Neuronal stem cell (in vitro differentiated cells): Measurements from ENCODE around the gene ZBTB5.

Experiments used
- DNase-seq: peaks from one replicate; pipeline ENCODE4 v3.0.0-alpha.2; 2013; ENCODE audit warnings: low spot score
- H2AFZ ChIP-seq: one replicate; pipeline ENCODE4 v1.6.1; 2013; ENCODE audit warnings: mild to moderate bottlenecking, low read length, inconsistent platforms
- H2AK5ac ChIP-seq: 2 replicates; pipeline ENCODE4 v1.6.1; 2013; ENCODE audit warnings: low read depth, mild to moderate bottlenecking, inconsistent platforms, low read length, moderate library complexity, mixed read lengths
- H2BK120ac ChIP-seq: 2 replicates; pipeline ENCODE4 v1.6.1; 2013; ENCODE audit warnings: low read depth, mild to moderate bottlenecking, inconsistent platforms, low read length, moderate library complexity, mixed read lengths
- H2BK12ac ChIP-seq: one replicate; pipeline ENCODE4 v1.6.1; 2013; ENCODE audit warnings: low read length, inconsistent platforms
- H2BK15ac ChIP-seq: 2 replicates; pipeline ENCODE4 v1.6.1; 2013; ENCODE audit warnings: mild to moderate bottlenecking, low read length, inconsistent platforms, mixed read lengths
- H2BK5ac ChIP-seq: one replicate; pipeline ENCODE4 v1.6.1; 2013; ENCODE audit warnings: inconsistent platforms, mild to moderate bottlenecking, low read length, moderate library complexity
- H3K14ac ChIP-seq: one replicate; pipeline ENCODE4 v1.6.1; 2013; ENCODE audit warnings: low read length, inconsistent platforms
- H3K18ac ChIP-seq: 2 replicates; pipeline ENCODE4 v1.6.1; 2013; ENCODE audit warnings: low read length, inconsistent platforms
- H3K23ac ChIP-seq: 2 replicates; pipeline ENCODE4 v1.6.1; 2013; ENCODE audit warnings: low read depth, mild to moderate bottlenecking, mixed read lengths, low read length, inconsistent platforms; ENCODE audit not compliant: poor library complexity
- H3K27ac ChIP-seq: replicated peaks from 3 replicates; pipeline ENCODE4 v1.5.1; 2013; ENCODE audit warnings: low read length, inconsistent platforms
- H3K27me3 ChIP-seq, 3 experiments: 2 replicates each; pipeline ENCODE4 v1.6.1; 2013; ENCODE audit warnings: low read length in 3 of 3, mild to moderate bottlenecking in 2 of 3, inconsistent platforms in 1 of 3, low read depth in 1 of 3, mixed read lengths in 1 of 3, moderate library complexity in 1 of 3; ENCODE audit not compliant: control insufficient read depth in 3 of 3, insufficient read depth in 3 of 3
- H3K36me3 ChIP-seq, 2 donors: replicated peaks in 1 of 2; 2 replicates each; pipeline ENCODE4 v1.6.1; 2013; ENCODE audit warnings: low read length in 2 of 2; ENCODE audit not compliant: control insufficient read depth in 2 of 2, insufficient read depth in 2 of 2
- H3K4ac ChIP-seq: 2 replicates; pipeline ENCODE4 v1.6.1; 2013; ENCODE audit warnings: inconsistent platforms, mild to moderate bottlenecking, low read length, moderate library complexity
- H3K4me1 ChIP-seq, 2 donors: 1 replicate in 1 of 2; 2 replicates in 1 of 2; pipeline ENCODE4 v1.6.1; 2013; ENCODE audit warnings: low read length in 2 of 2, low read depth in 1 of 2; ENCODE audit not compliant: control insufficient read depth in 2 of 2, insufficient read depth in 1 of 2
- H3K4me2 ChIP-seq: one replicate; pipeline ENCODE4 v1.6.1; 2013; ENCODE audit warnings: mild to moderate bottlenecking, low read length, inconsistent platforms; ENCODE audit not compliant: insufficient read depth, poor library complexity, severe bottlenecking
- H3K4me3 ChIP-seq, 2 donors: 2 replicates each; pipeline ENCODE4 v1.5.1; 2013; ENCODE audit warnings: low read length in 2 of 2, mild to moderate bottlenecking in 2 of 2, inconsistent platforms in 1 of 2, moderate library complexity in 1 of 2
- H3K79me1 ChIP-seq: one replicate; pipeline ENCODE4 v1.6.1; 2013; ENCODE audit warnings: low read depth, mild to moderate bottlenecking, inconsistent platforms, low read length, moderate library complexity
- H3K9ac ChIP-seq: one replicate; pipeline ENCODE4 v1.6.1; 2013; ENCODE audit warnings: mild to moderate bottlenecking, low read depth, low read length, inconsistent platforms; ENCODE audit not compliant: poor library complexity
- H3K9me3 ChIP-seq, 2 donors: replicated peaks in 1 of 2; 2 replicates each; pipeline versions ENCODE3 to v1.6.1; 2013; ENCODE audit warnings: low read length in 2 of 2, mild to moderate bottlenecking in 2 of 2, inconsistent platforms in 1 of 2, low read depth in 1 of 2, mixed read lengths in 1 of 2, moderate library complexity in 1 of 2; ENCODE audit not compliant: control insufficient read depth in 2 of 2, insufficient read depth in 1 of 2
- H4K8ac ChIP-seq: one replicate; pipeline ENCODE4 v1.6.1; 2013; ENCODE audit warnings: low read depth, mild to moderate bottlenecking, inconsistent platforms, low read length, moderate library complexity
- H4K91ac ChIP-seq: one replicate; pipeline ENCODE4 v1.6.1; 2013; ENCODE audit warnings: low read length, low read depth, mild to moderate bottlenecking, inconsistent platforms; ENCODE audit not compliant: poor library complexity
- WGBS, 2 donors: extraction: QIAGEN DNeasy Blood & Tissue Kit; methylation state at CpG; one replicate each; pipeline ENCODE4 v1.1.7; 2013; ENCODE audit warnings: missing lambda C conversion rate in 2 of 2, mixed read lengths in 1 of 2; ENCODE audit not compliant: insufficient read length in 2 of 2, insufficient replicate concordance in 1 of 2; ENCODE audit errors: extremely low coverage in 2 of 2; 5-methylcytosine and 5-hydroxymethylcytosine counted together

The ZBTB5 gene

DNA sequence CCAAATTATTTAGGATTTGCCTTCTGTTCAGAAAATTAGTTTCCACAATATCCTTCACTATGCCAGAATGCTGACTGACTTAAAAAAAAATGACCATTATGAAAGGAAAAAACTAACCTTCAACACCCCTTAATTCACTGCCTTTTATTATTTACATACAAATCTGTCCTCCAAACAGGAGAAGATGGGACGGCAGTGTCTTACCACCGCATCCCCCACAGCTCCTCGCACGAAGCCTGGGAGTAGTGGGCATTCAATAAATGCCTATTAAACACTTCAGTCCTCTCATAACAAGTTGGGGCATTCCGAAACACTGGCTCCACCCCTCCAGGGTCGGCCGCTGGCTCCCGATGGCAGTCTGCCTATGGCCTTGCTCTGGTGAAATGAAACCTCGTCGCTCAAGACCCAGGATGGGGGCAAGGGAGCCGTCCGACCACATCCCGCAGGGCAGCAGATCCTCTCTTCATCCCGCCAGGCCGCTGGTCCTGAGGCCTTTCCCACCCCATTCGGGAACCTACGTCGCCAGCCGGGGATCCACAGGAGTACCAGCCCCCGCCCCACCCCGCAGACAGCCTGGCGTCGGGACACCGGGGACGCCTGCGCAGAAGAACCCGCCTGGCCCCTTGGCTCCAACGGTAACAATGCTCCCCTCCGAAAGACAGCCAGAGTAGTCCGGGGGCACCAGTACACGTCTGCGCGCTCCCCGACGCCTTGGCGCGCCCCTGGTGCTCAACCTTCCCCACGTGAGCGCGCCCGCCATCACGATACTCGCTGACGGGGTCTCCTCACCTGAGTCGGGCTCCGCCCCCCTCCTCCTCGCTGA is 613 bp downstream of the ZBTB5 start:
- Histone ChIP-seq H2AK5ac (peak overlapping the region; percentile 71), H3K23ac (peak overlapping the region; percentile 92), H4K91ac (no peak overlapping the region), H4K8ac (no peak overlapping the region), H3K9me3 (no peaks in the 10 kb centered on the region), H3K18ac (peak overlapping the region; percentile 93), H2BK120ac (peak overlapping the region; percentile 83), H3K9ac (peak overlapping the region; percentile 96), H2BK5ac (peak overlapping the region; percentile 97), H2BK15ac (no peak overlapping the region), H3K27ac (peak overlapping the region; percentile 98), H3K14ac (no peak overlapping the region), H3K36me3 (peaks cover 0 to 24% of the 10 kb centered on the region in 2 donors), H2BK12ac (no peak overlapping the region), H3K4me1 (peaks cover 6 to 9% of the 10 kb centered on the region in 2 donors), H3K27me3 (no peaks in the 10 kb centered on the region), H3K4ac (no peak overlapping the region), H3K4me2 (peak overlapping the region; percentile 71), H3K4me3 (peak overlapping the region; percentile 78 to 86), H2AFZ (peak overlapping the region; percentile 93), H3K79me1 (peaks cover 5% of the 10 kb centered on the region)
- no CpG with 5 or more reads among the region's 47 CpGs for WGBS, 2 donors
- no peak for DNase-seq

DNA sequence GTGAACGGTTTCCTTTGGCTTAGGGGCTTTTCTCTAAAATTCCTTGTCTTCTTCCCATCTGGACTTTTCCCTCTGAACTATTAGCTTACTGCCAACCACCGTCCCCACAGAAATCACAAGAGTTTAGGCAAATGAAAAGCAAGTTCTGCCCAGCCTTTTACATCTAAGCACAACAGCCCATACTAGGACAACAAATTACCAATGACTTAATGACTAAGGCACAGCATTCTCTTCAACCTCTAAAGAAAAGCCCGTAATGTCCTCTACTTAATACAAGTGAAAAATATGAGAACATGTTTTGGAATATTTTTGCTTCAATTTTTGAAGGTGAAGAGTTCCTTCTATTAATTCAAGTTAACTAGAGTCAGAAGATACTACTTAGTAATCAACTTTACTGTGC is 1.2 kb downstream of the ZBTB5 start:
- Histone ChIP-seq H3K4me2 (peak overlapping the region; percentile 44), H2AFZ (no peak overlapping the region), H3K9me3 (no peaks in the 10 kb centered on the region), H4K8ac (no peak overlapping the region), H3K9ac (no peak overlapping the region), H3K79me1 (peaks cover 5% of the 10 kb centered on the region), H3K18ac (no peak overlapping the region), H2BK5ac (no peak overlapping the region), H3K4me3 (peak overlapping the region; percentile 70 to 78), H2BK12ac (no peak overlapping the region), H3K14ac (no peak overlapping the region), H3K23ac (no peak overlapping the region), H2AK5ac (no peak overlapping the region), H3K27me3 (no peaks in the 10 kb centered on the region), H3K4ac (no peak overlapping the region), H2BK15ac (no peak overlapping the region), H4K91ac (no peak overlapping the region), H3K36me3 (peaks cover 0 to 26% of the 10 kb centered on the region in 2 donors), H3K27ac (no peak overlapping the region), H2BK120ac (no peak overlapping the region), H3K4me1 (peaks cover 6 to 9% of the 10 kb centered on the region in 2 donors)
- no CpG with 5 or more reads among the region's 3 CpGs for WGBS, 2 donors
- DNase-seq, result no peak

DNA sequence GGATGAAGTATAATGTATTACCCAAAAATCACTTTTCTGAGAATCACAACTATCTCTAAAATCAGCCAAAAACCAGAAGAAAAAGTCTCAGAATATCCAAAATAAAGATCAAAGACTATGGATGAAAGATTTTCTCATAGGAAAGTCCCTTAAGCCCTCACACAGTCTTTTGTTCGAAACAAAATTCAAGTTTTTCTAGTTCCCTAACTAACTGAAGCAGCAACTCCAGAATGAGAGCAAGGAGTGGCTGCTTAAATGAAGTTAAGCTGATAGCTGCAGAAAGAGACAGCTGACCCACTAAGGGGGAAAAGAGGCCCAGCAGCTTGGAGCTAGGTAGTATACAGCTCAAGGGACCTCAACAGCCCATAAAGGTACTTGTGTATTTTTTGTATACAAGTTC is 8.4 kb downstream of the ZBTB5 start:
- no peak overlapping the region for H3K23ac ChIP-seq
- no peak overlapping the region for H2BK12ac ChIP-seq
- H2BK120ac ChIP-seq, result no peak overlapping the region
- peaks cover 0 to 2% of the 10 kb centered on the region in 2 donors for H3K4me1 ChIP-seq
- no peak overlapping the region for H3K18ac ChIP-seq
- H3K4me2 ChIP-seq, result no peak overlapping the region
- DNase-seq, result no peak
- no CpG with 5 or more reads among the region's 1 CpG for WGBS, 2 donors
- H3K9me3 ChIP-seq, result peaks cover 9 to 21% of the 10 kb centered on the region in 2 donors
- no peak overlapping the region for H2BK5ac ChIP-seq
- H3K4me3 ChIP-seq, result no peak overlapping the region
- H3K27ac ChIP-seq, result no peak overlapping the region
- no peak overlapping the region for H3K4ac ChIP-seq
- no peak overlapping the region for H4K91ac ChIP-seq
- no peak overlapping the region for H4K8ac ChIP-seq
- peaks cover 10 to 60% of the 10 kb centered on the region in 2 donors for H3K36me3 ChIP-seq
- H3K27me3 ChIP-seq, result no peaks in the 10 kb centered on the region
- H2AK5ac ChIP-seq, result no peak overlapping the region
- peaks cover 12% of the 10 kb centered on the region for H3K79me1 ChIP-seq
- no peak overlapping the region for H3K9ac ChIP-seq
- no peak overlapping the region for H3K14ac ChIP-seq
- H2BK15ac ChIP-seq, result no peak overlapping the region
- H2AFZ ChIP-seq, result no peak overlapping the region

DNA sequence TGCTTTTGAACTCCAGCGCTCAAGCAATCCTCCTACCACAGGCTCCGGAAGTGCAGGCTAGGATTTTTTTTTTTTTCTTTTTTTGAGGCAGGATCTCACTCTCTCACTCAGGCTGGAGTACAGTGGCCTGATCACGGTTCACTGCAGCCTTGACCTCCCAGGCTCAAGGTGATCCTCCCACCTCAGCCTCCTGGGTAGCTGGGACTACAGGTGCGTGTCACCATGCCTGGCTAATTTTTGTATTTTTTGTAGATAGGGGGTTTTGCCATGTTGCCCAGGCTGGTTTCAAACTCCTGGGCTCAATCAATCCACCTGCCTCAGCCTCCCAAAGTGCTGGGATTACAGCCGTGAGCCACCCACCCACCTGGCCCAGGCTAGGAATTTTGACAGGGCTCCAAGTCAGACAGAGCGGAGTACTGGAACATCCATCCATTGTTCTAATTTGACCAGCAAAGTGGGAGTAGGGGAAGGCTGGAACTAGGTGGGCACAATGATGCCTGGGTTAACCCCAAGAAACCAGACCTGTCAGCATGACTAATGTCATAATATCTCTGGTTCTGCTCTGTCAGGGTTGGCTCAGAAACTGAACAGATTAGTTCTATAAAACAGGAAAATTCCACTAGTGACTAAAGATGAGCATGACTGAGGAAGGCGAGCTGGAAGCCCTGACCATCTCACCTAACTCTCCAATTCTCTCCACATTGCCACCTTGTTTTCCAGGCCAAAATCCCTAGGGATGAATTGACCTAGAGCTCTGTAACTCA is 9.2 kb downstream of the ZBTB5 start:
- Histone ChIP-seq H2BK15ac (no peak overlapping the region), H3K36me3 (peaks cover 10 to 60% of the 10 kb centered on the region in 2 donors), H3K18ac (no peak overlapping the region), H2BK12ac (no peak overlapping the region), H2BK120ac (no peak overlapping the region), H2AK5ac (no peak overlapping the region), H3K4me1 (peaks cover 0 to 2% of the 10 kb centered on the region in 2 donors), H3K9ac (no peak overlapping the region), H3K4me3 (no peak overlapping the region), H3K79me1 (peaks cover 12% of the 10 kb centered on the region), H2BK5ac (no peak overlapping the region), H3K9me3 (peaks cover 9 to 21% of the 10 kb centered on the region in 2 donors), H3K27me3 (no peaks in the 10 kb centered on the region), H3K4ac (no peak overlapping the region), H4K91ac (no peak overlapping the region), H3K14ac (no peak overlapping the region), H3K4me2 (no peak overlapping the region), H3K23ac (no peak overlapping the region), H4K8ac (no peak overlapping the region), H2AFZ (no peak overlapping the region), H3K27ac (no peak overlapping the region)
- DNase-seq, result no peak
- no CpG with 5 or more reads among the region's 7 CpGs for WGBS, 2 donors
